Posterior vena cava (tissue), 2 donors: ENCODE measurements around the gene NAPSA. TPM values are rescaled to one million over a fixed set of nuclear protein-coding genes. Genes with fewer than 3 reads are reported as not detected.
"Not testable (repeated sequence)": the region's sequence is repeated elsewhere in the genome, so short reads cannot be mapped to it uniquely, and the experiment has no call there.

ENCODE experiments used
- DNase-seq: peaks from one replicate; pipeline ENCODE4 v3.0.0-alpha.2; 2020; ENCODE audit warnings: low spot score
- intact Hi-C, 2 donors: fragments of 100-400 bp; cut with DNase I; formaldehyde crosslinking; loops; one replicate each; pipeline versions ENCODE4 v1.14.1 to v1.14.2; 2022 to 2023
- total RNA-seq, 2 donors: library from RNA; stranded (reverse); fragmentation: NEBNext Ultra II Directional; extraction: Animal tissue kit (Norgen Biotek cat#: 25700); gene quantifications; one replicate each; pipeline ENCODE4 v1.2.1, GENCODE V29; 2021
- donor health status: DM: yes; HTN: yes; CAD: no.
- donor health status: DM: yes; HTN: yes; CAD: no.

NAPSA gene
- total RNA-seq, 2 donors from 2014 or later = 0.33 to 0.37 TPM

DNA sequence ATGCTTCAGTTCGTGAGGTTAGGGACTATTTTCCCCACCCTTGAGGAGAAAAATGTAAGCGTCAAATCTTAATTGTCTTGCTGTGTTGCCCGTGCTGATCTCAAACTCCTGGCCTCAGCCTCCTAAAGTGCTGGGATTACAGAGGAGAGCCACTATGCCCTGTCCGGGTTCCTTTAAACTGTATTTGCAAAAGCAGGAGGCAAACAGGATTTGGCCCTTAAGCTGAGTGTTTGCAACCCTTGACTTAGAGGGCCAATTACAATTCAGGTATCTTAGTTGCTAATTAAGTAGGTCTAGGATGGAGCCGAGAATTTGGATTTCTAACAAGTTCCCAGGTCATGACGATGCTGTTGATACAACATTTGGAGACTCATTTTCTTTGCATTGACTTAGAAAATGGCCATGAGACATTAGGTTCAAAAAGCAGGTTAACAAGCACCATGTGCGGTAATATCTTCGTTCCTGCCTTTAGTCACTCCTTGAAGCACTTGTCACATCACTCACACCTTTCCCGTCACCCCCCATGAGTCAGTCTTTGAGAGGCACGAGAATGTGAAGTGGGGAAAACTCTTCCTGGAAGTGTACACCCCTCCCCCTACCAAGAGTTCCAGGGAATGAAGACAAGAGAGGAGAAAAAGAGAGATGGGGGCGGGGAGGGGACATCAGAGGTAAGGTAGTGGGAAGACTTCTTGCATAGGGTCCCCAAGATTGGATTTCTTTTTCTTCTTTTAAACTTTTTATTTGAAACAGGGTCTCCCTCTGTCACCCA, 2.6 kb downstream of the NAPSA start:
- intact Hi-C loops = loop anchor here in 1 of 2 donors (10.0 kb wide), 2 partner anchors 52 to 422 kb away; partner anchors contain the start of gene SPIB
- DNase-seq = peak; percentile 29

DNA sequence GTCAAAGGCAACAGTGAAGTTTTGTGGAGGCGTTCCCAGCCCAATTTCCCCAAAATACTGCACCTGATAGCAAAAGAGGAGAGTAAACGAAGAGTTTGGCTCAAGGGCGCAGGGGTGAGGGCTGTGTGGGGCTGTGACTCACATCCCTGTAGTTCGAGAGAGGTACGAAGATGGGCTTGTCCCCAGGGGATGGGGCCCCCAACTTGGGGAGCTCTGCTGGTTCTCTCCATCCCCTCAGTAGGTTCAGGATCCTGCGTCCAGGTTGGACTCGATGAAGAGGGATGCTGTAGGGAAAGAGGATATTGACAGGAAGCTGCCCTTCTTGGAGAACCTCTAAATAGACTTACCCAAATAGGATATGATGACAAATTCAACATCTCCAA, 3.4 kb downstream of the NAPSA start:
- intact Hi-C loops = loop anchor here in 1 of 2 donors (10.0 kb wide), 2 partner anchors 53 to 423 kb away; partner anchors contain the start of gene SPIB

GRCh38 chr19:50361290-50362029, 4.0 kb downstream of the NAPSA start:
- peak; percentile 19 for DNase-seq
- intact Hi-C loops = loop anchor here in 1 of 2 donors (10.0 kb wide), 2 partner anchors 53 to 423 kb away; partner anchors contain the start of gene SPIB

More for the DNA sequence above, 3.4 kb downstream of the NAPSA start:
- peak; percentile 71 for DNase-seq

GRCh38 chr19:50359328-50359818, 6.1 kb downstream of the NAPSA start:
- intact Hi-C loops = loop anchor here in 1 of 2 donors (10.0 kb wide), 1 partner anchor 425 kb away; no protein-coding TSS in a partner anchor
- DNase-seq = peak; percentile 63

- intact Hi-C loops = loop anchor here in 1 of 2 donors (10.0 kb wide), 1 partner anchor 426 kb away; no protein-coding TSS in a partner anchor
- DNase-seq = peak; percentile 93
Measured at GRCh38 chr19:50358483-50359327, 6.7 kb downstream of the NAPSA start.

- peak; percentile 93 for DNase-seq
- intact Hi-C loops = loop anchor here in 1 of 2 donors (10.0 kb wide), 1 partner anchor 427 kb away; no protein-coding TSS in a partner anchor
Measured at GRCh38 chr19:50357178-50358100, 8.0 kb downstream of the NAPSA start.

DNA sequence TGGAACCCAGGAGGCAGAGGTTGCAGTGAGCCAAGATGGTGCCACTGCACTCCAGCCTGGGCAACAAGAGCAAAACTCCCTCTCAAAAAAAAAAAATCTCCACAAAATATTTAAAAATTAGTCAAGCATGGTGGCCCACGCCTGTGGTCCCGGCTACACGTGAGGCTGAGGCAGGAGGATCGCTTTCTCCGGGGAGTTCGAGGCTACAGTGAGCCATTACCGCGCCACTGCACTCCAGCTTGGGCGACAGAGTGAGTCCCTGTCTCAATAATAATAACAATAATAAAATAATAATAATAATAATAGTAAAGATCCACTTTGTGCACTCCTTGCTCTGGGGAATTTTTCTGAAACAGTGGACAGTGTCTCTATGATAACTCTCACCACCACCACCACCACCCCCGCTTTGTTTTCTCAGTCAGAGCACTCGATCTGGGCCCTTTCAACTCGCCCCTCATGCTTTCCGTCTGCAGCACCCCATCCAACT, 8.7 kb downstream of the NAPSA start:
- intact Hi-C loops = loop anchor here in 1 of 2 donors (10.0 kb wide), 1 partner anchor 428 kb away; no protein-coding TSS in a partner anchor
- DNase-seq = peak; percentile 48

DNA sequence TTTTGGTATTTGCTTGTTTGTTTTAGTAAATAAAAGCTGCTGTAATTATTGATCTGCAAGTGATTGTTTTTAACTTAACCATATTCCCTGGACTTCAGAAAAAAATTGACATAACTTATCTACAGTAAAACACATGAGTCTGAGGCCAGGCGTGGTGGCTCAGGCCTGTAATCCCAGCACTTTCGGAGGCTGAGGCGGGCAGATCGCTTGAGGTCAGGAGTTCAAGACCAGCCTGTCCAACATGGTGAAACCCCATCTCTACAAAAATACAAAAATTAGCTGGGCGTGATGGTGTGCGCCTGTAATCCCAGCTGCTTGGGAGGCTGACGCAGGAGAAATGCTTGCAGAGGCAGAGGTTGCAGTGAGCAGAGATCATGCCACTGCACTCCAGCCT, 12.0 kb downstream of the NAPSA start:
- intact Hi-C loops = loop anchor here in 1 of 2 donors (10.0 kb wide), 1 partner anchor 431 kb away; no protein-coding TSS in a partner anchor
- peak; percentile 40 for DNase-seq

GRCh38 chr19:50352242-50352641, 13.2 kb downstream of the NAPSA start:
- intact Hi-C loops = loop anchor here in 1 of 2 donors (10.0 kb wide), 1 partner anchor 433 kb away; no protein-coding TSS in a partner anchor

DNA sequence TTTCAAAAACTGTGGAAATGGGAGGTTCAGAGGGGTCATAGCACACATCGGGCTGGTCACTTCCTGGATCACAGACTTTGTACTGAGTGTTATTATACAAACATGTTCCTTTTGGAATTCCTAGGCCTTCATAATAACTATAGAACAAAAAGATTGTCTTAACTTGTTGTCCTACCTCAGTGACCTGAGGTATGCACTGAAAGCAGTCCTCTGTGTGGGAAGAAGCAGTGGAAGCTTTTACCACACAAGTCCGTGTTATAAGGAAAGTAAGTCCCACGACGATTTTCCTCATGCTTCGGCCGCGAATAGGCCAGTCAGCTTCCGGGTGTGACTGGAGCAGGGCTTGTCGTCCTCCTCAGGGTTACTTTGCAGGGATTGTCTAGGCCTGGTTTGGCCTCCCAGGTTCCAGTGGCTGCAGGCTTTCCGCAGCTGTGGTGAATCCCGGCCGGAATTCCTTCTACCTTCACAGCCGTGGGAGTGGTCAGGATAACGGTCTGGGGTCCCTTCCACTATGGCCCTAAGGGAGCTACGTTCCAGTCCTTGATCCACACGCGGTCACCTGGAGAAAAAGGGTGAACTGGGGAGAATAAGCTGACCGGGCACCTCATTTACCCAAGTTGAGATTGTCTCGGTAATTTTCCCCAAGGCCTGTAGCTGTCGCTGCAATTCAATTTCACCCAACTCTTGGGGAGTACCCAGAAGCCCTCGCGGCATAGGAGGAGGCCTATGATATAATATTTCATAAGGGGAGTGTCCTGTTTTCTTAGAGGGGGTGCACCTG, 16.0 kb downstream of the NAPSA start:
- DNase-seq = peak; percentile 50
- intact Hi-C loops = loop anchor here in 1 of 2 donors (10.0 kb wide), 1 partner anchor 435 kb away; no protein-coding TSS in a partner anchor

More at GRCh38 chr19:50352242-50352641, 13.2 kb downstream of the NAPSA start:
- peak; percentile 49 for DNase-seq

GRCh38 chr19:50347089-50347581, 18.3 kb downstream of the NAPSA start:
- intact Hi-C loops = not testable (repeated sequence)
- DNase-seq = peak; percentile 47

- intact Hi-C loops = no loop called here
- DNase-seq = peak; percentile 56
Measured at GRCh38 chr19:50344661-50345318, 20.6 kb downstream of the NAPSA start.

DNA sequence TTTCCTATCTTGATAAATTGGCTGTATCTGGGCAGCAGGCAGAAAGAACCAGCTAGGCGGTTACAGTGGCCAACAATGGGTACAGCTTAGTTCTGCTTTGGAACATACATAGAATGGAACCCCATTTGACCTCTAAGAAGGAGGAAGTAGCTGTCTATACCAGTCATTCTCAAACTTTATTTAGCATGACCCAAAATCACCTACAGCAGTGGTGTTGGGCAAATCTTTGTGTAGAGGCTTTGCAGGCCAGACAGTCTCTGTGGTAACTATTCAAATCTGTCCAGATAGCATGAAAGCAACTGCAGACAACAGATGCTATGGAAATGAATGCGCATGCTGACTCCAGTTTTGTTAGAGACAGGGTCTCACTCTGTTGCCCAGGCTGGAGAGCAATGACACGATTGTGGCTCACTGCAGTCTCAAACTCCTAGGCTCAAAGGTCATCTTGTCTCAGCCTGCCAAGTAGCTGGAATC, 24.3 kb downstream of the NAPSA start:
- DNase-seq = peak; percentile 2
- intact Hi-C loops = no loop called here

- intact Hi-C loops = no loop called here
- no peak for DNase-seq
Measured at GRCh38 chr19:50340331-50340730, 25.1 kb downstream of the NAPSA start.

GRCh38 chr19:50337031-50337430, 28.4 kb downstream of the NAPSA start:
- intact Hi-C loops = not testable (repeated sequence)
- peak; percentile 17 for DNase-seq
